CD4-positive, CD25-positive, alpha-beta regulatory T cell (primary cell): Measurements from ENCODE around the gene AP4E1. TPM values are rescaled to one million over a fixed set of nuclear protein-coding genes. Genes with fewer than 3 reads are reported as not detected.
"Not testable (repeated sequence)": the region's sequence is repeated elsewhere in the genome, so short reads cannot be mapped to it uniquely, and the experiment has no call there.

Experiments
- ATAC-seq, 2 donors: fragments of 150-1000 bp; cut with Tn5 transposase; one replicate each; pipeline ENCODE4 v1.10.0; 2021; ENCODE audit warnings: low read depth in 2 of 2, moderate number of reproducible peaks in 2 of 2, moderate library complexity in 1 of 2
- DNase-seq, 3 donors: peaks; one replicate each; pipeline versions ENCODE4 v3.0.0 to v3.0.0-alpha.2; 2012 to 2022; ENCODE audit warnings: mixed read lengths in 1 of 3
- H3K27ac ChIP-seq: one replicate; pipeline ENCODE4 v1.7.0; 2013; ENCODE audit warnings: mild to moderate bottlenecking, low read length; ENCODE audit not compliant: insufficient read depth, poor library complexity, severe bottlenecking
- H3K27me3 ChIP-seq: one replicate; pipeline ENCODE4 v1.7.0; 2013; ENCODE audit warnings: low read length; ENCODE audit not compliant: control insufficient read depth, insufficient read depth
- H3K36me3 ChIP-seq: one replicate; pipeline ENCODE4 v1.7.0; 2013; ENCODE audit warnings: mild to moderate bottlenecking, low read length, moderate library complexity; ENCODE audit not compliant: control insufficient read depth, insufficient read depth
- H3K4me1 ChIP-seq: 2 replicates; pipeline ENCODE4 v1.7.0; 2013; ENCODE audit warnings: mild to moderate bottlenecking, low read length; ENCODE audit not compliant: insufficient read depth, control insufficient read depth, poor library complexity, severe bottlenecking
- H3K4me3 ChIP-seq: one replicate; pipeline ENCODE4 v1.7.0; 2013; ENCODE audit warnings: low read depth, mild to moderate bottlenecking, low read length, moderate library complexity
- H3K9me3 ChIP-seq, 2 experiments: 1 replicate in 1 of 2; 2 replicates in 1 of 2; pipeline ENCODE4 v1.7.0; 2013; ENCODE audit warnings: low read length in 2 of 2, mild to moderate bottlenecking in 1 of 2, moderate library complexity in 1 of 2; ENCODE audit not compliant: control insufficient read depth in 2 of 2
- H3K27ac Mint-ChIP-seq, 3 donors: one replicate each; pipeline ENCODE4 v1.8.0; 2020 to 2022; ENCODE audit warnings: mild to moderate bottlenecking in 3 of 3, mixed read lengths in 3 of 3, moderate library complexity in 2 of 3
- H3K27me3 Mint-ChIP-seq: one replicate; pipeline ENCODE4 v1.8.0; 2022; ENCODE audit warnings: mild to moderate bottlenecking, mixed read lengths
- H3K36me3 Mint-ChIP-seq: one replicate; pipeline ENCODE4 v1.8.0; 2020; ENCODE audit warnings: mixed read lengths
- H3K4me1 Mint-ChIP-seq, 4 donors: one replicate each; pipeline ENCODE4 v1.8.0; 2020 to 2022; ENCODE audit warnings: mixed read lengths in 4 of 4, mild to moderate bottlenecking in 1 of 4
- H3K4me3 Mint-ChIP-seq, 4 donors: one replicate each; pipeline ENCODE4 v1.8.0; 2020 to 2022; ENCODE audit warnings: mild to moderate bottlenecking in 4 of 4, mixed read lengths in 4 of 4, moderate library complexity in 3 of 4
- H3K9me3 Mint-ChIP-seq, 7 donors: one replicate each; pipeline ENCODE4 v1.8.0; 2020 to 2022; ENCODE audit warnings: mixed read lengths in 7 of 7, mild to moderate bottlenecking in 3 of 7, moderate library complexity in 2 of 7
- polyA plus RNA-seq, 4 donors: library from polyadenylated mRNA; unstranded; fragments of 300-500 nt; fragmentation: Illumina TruSeq; gene quantifications; one replicate each; pipeline ENCODE4 v1.2.3, GENCODE V29; 2021
- total RNA-seq: library from RNA; stranded (reverse); gene quantifications from one replicate; pipeline ENCODE4 v1.2.3, GENCODE V29; 2022

Gene AP4E1
- total and polyA plus RNA-seq, 5 donors from 2014 or later: 3.0 to 9.5 (median 4.8) TPM

GRCh38 chr15:50907601-50908208 is 778 bp upstream of the AP4E1 start:
- peaks cover 9 to 32% (median 25%) of the 10 kb centered on the region in 4 donors for H3K4me1 Mint-ChIP-seq
- H3K27me3 Mint-ChIP-seq: peaks cover 12% of the 10 kb centered on the region
- peaks cover 19% of the 10 kb centered on the region for H3K4me1 ChIP-seq
- DNase-seq (peak; percentile 27 to 63 (median 60)), ATAC-seq (peak; percentile 20 to 35)
- peaks cover 10% of the 10 kb centered on the region for H3K36me3 ChIP-seq
- H3K9me3 ChIP-seq: no peaks in the 10 kb centered on the region
- no peaks in the 10 kb centered on the region for H3K27me3 ChIP-seq
- H3K36me3 Mint-ChIP-seq: peaks cover 4% of the 10 kb centered on the region
- H3K4me3 Mint-ChIP-seq: peak overlapping the region; percentile 90 to 100 (median 96)
- peak overlapping the region; percentile 97 to 98 (median 98) for H3K27ac Mint-ChIP-seq
- peak overlapping the region; percentile 99 for H3K4me3 ChIP-seq
- no peaks in the 10 kb centered on the region for H3K9me3 Mint-ChIP-seq
- H3K27ac ChIP-seq: peak overlapping the region; percentile 100

- peaks cover 12% of the 10 kb centered on the region for H3K27me3 Mint-ChIP-seq
- Histone ChIP-seq H3K9me3 (no peaks in the 10 kb centered on the region), H3K27me3 (no peaks in the 10 kb centered on the region), H3K4me3 (peak overlapping the region; percentile 97), H3K27ac (peak overlapping the region; percentile 100), H3K36me3 (peaks cover 21% of the 10 kb centered on the region), H3K4me1 (peaks cover 19% of the 10 kb centered on the region)
- ATAC-seq (no peak), DNase-seq (no peak)
- no peaks in the 10 kb centered on the region for H3K9me3 Mint-ChIP-seq
- peaks cover 10% of the 10 kb centered on the region for H3K36me3 Mint-ChIP-seq
- peak overlapping the region; percentile 90 to 100 (median 96) for H3K4me3 Mint-ChIP-seq
- peaks cover 16 to 39% (median 30%) of the 10 kb centered on the region in 4 donors for H3K4me1 Mint-ChIP-seq
- peak overlapping the region; percentile 88 to 98 (median 92) for H3K27ac Mint-ChIP-seq
Observed at GRCh38 chr15:50909010-50909317, 481 bp downstream of the AP4E1 start.

- Mint-ChIP-seq H3K4me3 (peak overlapping the region; percentile 69 to 94 (median 88)), H3K4me1 (peaks cover 16 to 36% (median 29%) of the 10 kb centered on the region in 4 donors), H3K27me3 (peaks cover 12% of the 10 kb centered on the region), H3K36me3 (peaks cover 10% of the 10 kb centered on the region)
- H3K4me1 ChIP-seq: peaks cover 19% of the 10 kb centered on the region
- not testable (repeated sequence) for ATAC-seq, DNase-seq, H3K9me3 ChIP-seq, H3K27ac ChIP-seq, H3K27me3 ChIP-seq, H3K27ac Mint-ChIP-seq, H3K9me3 Mint-ChIP-seq
- H3K4me3 ChIP-seq: peak overlapping the region; percentile 26
- peaks cover 30% of the 10 kb centered on the region for H3K36me3 ChIP-seq
Observed at GRCh38 chr15:50910426-50910795, 1.9 kb downstream of the AP4E1 start.

- Mint-ChIP-seq H3K9me3 (no peaks in the 10 kb centered on the region), H3K36me3 (peaks cover 10% of the 10 kb centered on the region), H3K27me3 (peaks cover 12% of the 10 kb centered on the region), H3K4me1 (peaks cover 16 to 36% (median 29%) of the 10 kb centered on the region in 4 donors), H3K4me3 (peak overlapping the region; percentile 28 to 94 (median 88)), H3K27ac (no peak overlapping the region)
- Histone ChIP-seq H3K4me3 (no peak overlapping the region), H3K36me3 (peaks cover 36% of the 10 kb centered on the region), H3K27ac (no peak overlapping the region), H3K27me3 (no peaks in the 10 kb centered on the region), H3K9me3 (no peaks in the 10 kb centered on the region), H3K4me1 (peaks cover 19% of the 10 kb centered on the region)
- no peak for ATAC-seq
- DNase-seq: no peak
Observed at GRCh38 chr15:50911001-50911400, 2.5 kb downstream of the AP4E1 start.

- peaks cover 16% of the 10 kb centered on the region for H3K4me1 ChIP-seq
- H3K27me3 Mint-ChIP-seq: peaks cover 12% of the 10 kb centered on the region
- no peak overlapping the region for H3K4me3 ChIP-seq
- H3K4me1 Mint-ChIP-seq: peaks cover 18 to 36% (median 30%) of the 10 kb centered on the region in 4 donors
- no peak overlapping the region for H3K4me3 Mint-ChIP-seq
- no peak for DNase-seq
- peaks cover 42% of the 10 kb centered on the region for H3K36me3 ChIP-seq
- H3K9me3 ChIP-seq: no peaks in the 10 kb centered on the region
- H3K27ac ChIP-seq: no peak overlapping the region
- no peaks in the 10 kb centered on the region for H3K27me3 ChIP-seq
- no peak overlapping the region for H3K27ac Mint-ChIP-seq
- ATAC-seq: no peak
- peaks cover 13% of the 10 kb centered on the region for H3K36me3 Mint-ChIP-seq
- H3K9me3 Mint-ChIP-seq: no peaks in the 10 kb centered on the region
Observed at GRCh38 chr15:50911621-50912020, 3.1 kb downstream of the AP4E1 start.

- Mint-ChIP-seq H3K27me3 (no peaks in the 10 kb centered on the region), H3K4me3 (no peak overlapping the region), H3K27ac (peak overlapping the region in 1 of 3 donors; percentile 5), H3K36me3 (peaks cover 30% of the 10 kb centered on the region), H3K4me1 (peaks cover 7 to 26% (median 17%) of the 10 kb centered on the region in 4 donors), H3K9me3 (no peaks in the 10 kb centered on the region)
- Histone ChIP-seq H3K9me3 (no peaks in the 10 kb centered on the region), H3K27me3 (no peaks in the 10 kb centered on the region), H3K36me3 (peaks cover 61% of the 10 kb centered on the region), H3K4me3 (no peak overlapping the region), H3K4me1 (no peaks in the 10 kb centered on the region), H3K27ac (no peak overlapping the region)
- DNase-seq (no peak), ATAC-seq (no peak)
Observed at GRCh38 chr15:50916400-50916799, 7.9 kb downstream of the AP4E1 start.

- Mint-ChIP-seq H3K4me1 (peaks cover 7 to 19% (median 14%) of the 10 kb centered on the region in 4 donors), H3K36me3 (peaks cover 28% of the 10 kb centered on the region)
- not testable (repeated sequence) for ATAC-seq, H3K27me3 Mint-ChIP-seq, H3K27me3 ChIP-seq, H3K27ac ChIP-seq, H3K4me3 ChIP-seq, DNase-seq, H3K4me1 ChIP-seq, H3K9me3 ChIP-seq, H3K4me3 Mint-ChIP-seq, H3K9me3 Mint-ChIP-seq, H3K27ac Mint-ChIP-seq
- peaks cover 54% of the 10 kb centered on the region for H3K36me3 ChIP-seq
Observed at GRCh38 chr15:50919359-50919758, 10.9 kb downstream of the AP4E1 start.

GRCh38 chr15:50925281-50925680 is 16.8 kb downstream of the AP4E1 start:
- Histone ChIP-seq H3K27ac (no peak overlapping the region), H3K9me3 (no peaks in the 10 kb centered on the region), H3K27me3 (no peaks in the 10 kb centered on the region), H3K4me1 (no peaks in the 10 kb centered on the region), H3K4me3 (no peak overlapping the region), H3K36me3 (peaks cover 53% of the 10 kb centered on the region)
- no peak for DNase-seq
- Mint-ChIP-seq H3K36me3 (peaks cover 37% of the 10 kb centered on the region), H3K9me3 (no peaks in the 10 kb centered on the region), H3K27me3 (no peaks in the 10 kb centered on the region), H3K4me3 (no peak overlapping the region), H3K27ac (no peak overlapping the region), H3K4me1 (peaks cover 0 to 12% (median 6%) of the 10 kb centered on the region in 4 donors)
- no peak for ATAC-seq
